HCT116 (cell line): ENCODE results near the gene BMF. TPM values are rescaled to one million over a fixed set of nuclear protein-coding genes. Genes with fewer than 3 reads are reported as not detected.

Experiments
- ATAC-seq: fragments of 200-7000 bp; cut with Tn5 transposase; 2 replicates; pipeline ENCODE4 v1.9.1; 2020; ENCODE audit warnings: mild to moderate bottlenecking, moderate library complexity
- BruUV-seq: library from RNA; stranded (reverse); fragments of 400-500 nt; replicated peaks from 2 replicates; lab custom pipeline; 2021; lab: Mats Ljungman, UMichigan
- CTCF ChIA-PET: fragments of 300-600 bp; sonication (Branson Sonifier 250); formaldehyde crosslinking; loops from one replicate; lab custom pipeline; 2021; ENCODE audit warnings: antibody characterized with exemption; lab: Charles Lee
- POLR2A ChIA-PET: fragments of 300-600, 350-600 bp; sonication (Branson Sonifier 250); formaldehyde crosslinking; loops from one replicate; lab custom pipeline; 2021; ENCODE audit warnings: antibody characterized with exemption; lab: Charles Lee
- RAD21 ChIA-PET, 2 experiments: fragments of 300-600 bp; sonication (Branson Sonifier 250); formaldehyde crosslinking; loops; one replicate each; lab custom pipeline; 2023; ENCODE audit warnings: low total read pairs in 2 of 2; ENCODE audit not compliant: uncharacterized antibody in 2 of 2, unreplicated experiment in 2 of 2, low non-redundant PET in 1 of 2; lab: Charles Lee
- DNase-seq: peaks from one replicate; pipeline ENCODE4 v3.0.0-alpha.2; 2010; ENCODE audit warnings: low read depth, low spot score
- H2AFZ ChIP-seq: fragments of 200-600 bp; shearing (Covaris generic), sonication (generic); 2 replicates; pipeline ENCODE4 v1.6.1; 2017; ENCODE audit warnings: low read depth, mixed run types, mixed read lengths, antibody characterized with exemption, low read length; ENCODE audit not compliant: poor library complexity, severe bottlenecking
- H3K27ac ChIP-seq: 2 replicates; pipeline ENCODE4 v1.5.1; 2012; ENCODE audit warnings: low read depth, low read length
- H3K27me3 ChIP-seq: fragments of 200-600 bp; sonication (generic); 2 replicates; pipeline ENCODE4 v1.6.1; 2016; ENCODE audit warnings: mixed run types, low read length, mixed read lengths; ENCODE audit not compliant: insufficient read depth
- H3K36me3 ChIP-seq, 2 experiments: fragments of 200-500 bp in 1 of 2; fragments of 200-600 bp in 1 of 2; sonication (Bioruptor generic) in 1 of 2; sonication (generic) in 1 of 2; 2 replicates each; pipeline versions ENCODE4 v1.5.1 to v1.6.1; 2014 to 2016; ENCODE audit warnings: low read length in 2 of 2, inconsistent platforms in 1 of 2, mixed read lengths in 1 of 2, mixed run types in 1 of 2; ENCODE audit not compliant: insufficient read depth in 2 of 2, control insufficient read depth in 1 of 2
- H3K4me1 ChIP-seq, 2 experiments: fragments of 200-600 bp in 1 of 2; sonication (generic) in 1 of 2; 2 replicates each; pipeline versions ENCODE4 v1.5.1 to v1.6.1; 2012 to 2017; ENCODE audit warnings: low read length in 2 of 2, inconsistent platforms in 1 of 2, mild to moderate bottlenecking in 1 of 2, mixed read lengths in 1 of 2, mixed run types in 1 of 2, moderate library complexity in 1 of 2; ENCODE audit not compliant: insufficient read depth in 2 of 2, control insufficient read depth in 1 of 2
- H3K4me2 ChIP-seq: fragments of 200-600 bp; sonication (generic); 2 replicates; pipeline ENCODE4 v1.6.1; 2017; ENCODE audit warnings: mixed run types, low read length, mixed read lengths
- H3K4me3 ChIP-seq, 2 experiments: fragments of 200-600 bp in 1 of 2; sonication (generic) in 1 of 2; replicated peaks in 1 of 2; 2 replicates each; pipeline ENCODE4 v1.5.1; 2011 to 2016; ENCODE audit warnings: low read length in 2 of 2, control low read depth in 1 of 2, low read depth in 1 of 2, mild to moderate bottlenecking in 1 of 2, mixed read lengths in 1 of 2, mixed run types in 1 of 2
- H3K79me2 ChIP-seq: fragments of 200-600 bp; sonication (generic); 2 replicates; pipeline ENCODE4 v1.6.1; 2017; ENCODE audit warnings: mild to moderate bottlenecking, mixed run types, low read length, moderate library complexity, mixed read lengths; ENCODE audit not compliant: insufficient read depth
- H3K9ac ChIP-seq: fragments of 200-600 bp; sonication (generic); 2 replicates; pipeline ENCODE4 v1.6.1; 2016; ENCODE audit warnings: low read length, mixed read lengths
- H3K9me2 ChIP-seq: fragments of 200-600 bp; sonication (generic), shearing (Covaris generic); 2 replicates; pipeline ENCODE4 v1.6.1; 2017; ENCODE audit warnings: mixed run types, mild to moderate bottlenecking, moderate library complexity; ENCODE audit not compliant: insufficient read depth
- H3K9me3 ChIP-seq, 2 experiments: fragments of 200-500 bp in 1 of 2; fragments of 200-600 bp in 1 of 2; sonication (Bioruptor generic) in 1 of 2; sonication (generic) in 1 of 2; 2 replicates each; pipeline ENCODE4 v1.6.1; 2014 to 2017; ENCODE audit warnings: low read length in 2 of 2, mixed read lengths in 2 of 2, inconsistent platforms in 1 of 2, low read depth in 1 of 2, mild to moderate bottlenecking in 1 of 2, mixed run types in 1 of 2, moderate library complexity in 1 of 2; ENCODE audit not compliant: control insufficient read depth in 1 of 2, insufficient read depth in 1 of 2
- H4K20me1 ChIP-seq: fragments of 200-600 bp; sonication (generic), shearing (Covaris generic); 2 replicates; pipeline ENCODE4 v1.6.1; 2017; ENCODE audit warnings: mixed run types, mild to moderate bottlenecking, moderate library complexity; ENCODE audit not compliant: insufficient read depth
- CBX3 ChIP-seq: IDR thresholded peaks from 2 replicates; pipeline ENCODE4 v1.6.1; 2012; ENCODE audit warnings: low read depth
- CTCF ChIP-seq, 3 experiments: fragments of 200-600 bp in 1 of 3; sonication (generic) in 1 of 3; IDR thresholded peaks in 2 of 3; conservative IDR thresholded peaks in 1 of 3; 2 replicates each; pipeline ENCODE4 v1.5.1; 2012 to 2017; ENCODE audit warnings: low read depth in 2 of 3, low read length in 2 of 3, antibody characterized with exemption in 1 of 3, borderline replicate concordance in 1 of 3, control low read depth in 1 of 3, mild to moderate bottlenecking in 1 of 3, mixed read lengths in 1 of 3, mixed run types in 1 of 3, moderate library complexity in 1 of 3; ENCODE audit not compliant: insufficient read depth in 1 of 3
- EGR1 ChIP-seq: IDR thresholded peaks from 2 replicates; pipeline ENCODE4 v1.6.1; 2012; ENCODE audit warnings: low read depth
- ELF1 ChIP-seq: IDR thresholded peaks from 2 replicates; pipeline ENCODE4 v1.6.1; 2012; ENCODE audit warnings: low read depth, borderline replicate concordance
- EZH2 ChIP-seq: fragments of 200-600 bp; sonication (generic); IDR thresholded peaks from 2 replicates; pipeline ENCODE4 v1.6.1; 2017; ENCODE audit warnings: antibody characterized with exemption, mixed run types
- FOSL1 ChIP-seq: IDR thresholded peaks from 2 replicates; pipeline ENCODE4 v1.6.1; 2012; ENCODE audit warnings: low read depth
- POLR2A ChIP-seq: IDR thresholded peaks from 2 replicates; pipeline ENCODE4 v1.7.0; 2011; ENCODE audit warnings: borderline replicate concordance; ENCODE audit not compliant: insufficient read depth, insufficient read length; ENCODE audit errors: extremely low read depth
- POLR2AphosphoS5 ChIP-seq: IDR thresholded peaks from 2 replicates; pipeline ENCODE4 v1.6.1; 2011; ENCODE audit warnings: mild to moderate bottlenecking, low read depth, low read length, moderate library complexity
- RAD21 ChIP-seq: IDR thresholded peaks from 2 replicates; pipeline ENCODE4 v1.6.1; 2012; ENCODE audit warnings: low read depth, mild to moderate bottlenecking
- REST ChIP-seq: IDR thresholded peaks from 2 replicates; pipeline ENCODE4 v1.6.1; 2012; ENCODE audit warnings: low read depth
- SIN3A ChIP-seq: IDR thresholded peaks from 2 replicates; pipeline ENCODE4 v1.6.1; 2012; ENCODE audit warnings: low read depth
- SP1 ChIP-seq: IDR thresholded peaks from 2 replicates; pipeline ENCODE4 v1.6.1; 2012; ENCODE audit warnings: low read depth
- SRF ChIP-seq: IDR thresholded peaks from 2 replicates; pipeline ENCODE4 v1.6.1; 2012; ENCODE audit warnings: low read depth
- TCF7L2 ChIP-seq: IDR thresholded peaks from 2 replicates; pipeline ENCODE4 v1.7.0; 2011; ENCODE audit warnings: borderline replicate concordance, inconsistent platforms; ENCODE audit not compliant: insufficient read depth, insufficient read length; ENCODE audit errors: extremely low read depth
- YY1 ChIP-seq: IDR thresholded peaks from 2 replicates; pipeline ENCODE4 v1.6.1; 2011; ENCODE audit warnings: low read length, low read depth, moderate library complexity, mild to moderate bottlenecking; ENCODE audit not compliant: insufficient replicate concordance; ENCODE audit errors: extremely low read depth
- ZFX ChIP-seq: fragments of 450-650 bp; IDR thresholded peaks from 2 replicates; pipeline ENCODE4 v1.6.1; 2017
- intact Hi-C: fragments of 100-400 bp; cut with micrococcal nuclease; formaldehyde crosslinking; loops from 2 replicates; pipeline ENCODE4 v1.10.0; 2022
- total RNA-seq: library from RNA; stranded (reverse); gene quantifications from one replicate; pipeline ENCODE4 v1.2.1, GENCODE V29; 2021; ENCODE audit not compliant: unreplicated experiment
- TF ChIP-seq, protein P1 (sequence below): IDR thresholded peaks from 2 replicates; pipeline ENCODE4 v1.6.1; 2012
- TF ChIP-seq, protein P2 (sequence below): IDR thresholded peaks from 2 replicates; pipeline ENCODE4 v1.6.1; 2011; ENCODE audit warnings: mild to moderate bottlenecking, low read length, moderate library complexity; ENCODE audit not compliant: insufficient replicate concordance; ENCODE audit errors: extremely low read depth

The BMF gene
- total RNA-seq, 1 experiment from 2014 or later = 1.0 TPM

GRCh38 chr15:40038638-40039543 lies 69.8 kb downstream of the BMF start, which contains the start of gene SRP14:
Gene SRP14, minus strand, starts transcription at chr15:40039181. Its CDS starts 65 bp downstream, at chr15:40039116.
- DNase-seq (peak; percentile 79), ATAC-seq (peak; percentile 96)
- ChIA-PET RAD21 (no interaction called here), POLR2A (interaction anchor here (0.6 kb wide), 1 partner anchor 11 kb away, joined by 3 read pairs; no protein-coding TSS in a partner anchor), CTCF (interaction anchor here (1.2 to 1.9 kb wide), 2 partner anchors 7 to 236 kb away, joined by 5 to 6 read pairs; no protein-coding TSS in a partner anchor)
- Histone ChIP-seq H3K27me3 (no peaks in the 10 kb centered on the region), H3K9me3 (no peaks in the 10 kb centered on the region), H3K9me2 (no peaks in the 10 kb centered on the region), H3K4me1 (peaks cover 7 to 16% of the 10 kb centered on the region in 2 experiments; a peak in 3 of 4 replicates), H4K20me1 (no peaks in the 10 kb centered on the region), H2AFZ (peak within 1 kb of the TSS; percentile 84), H3K4me3 (peak within 1 kb of the TSS; percentile 78 to 96), H3K4me2 (peak within 1 kb of the TSS; percentile 85), H3K27ac (peak within 1 kb of the TSS; percentile 80), H3K79me2 (peaks cover 37% of the 10 kb centered on the region), H3K9ac (peak within 1 kb of the TSS; percentile 85), H3K36me3 (peaks cover 27 to 29% of the 10 kb centered on the region in 2 experiments)
- BruUV-seq = TSS peak; percentile 46
- intact Hi-C loops = no loop called here
- TF ChIP-seq, protein P1, sequence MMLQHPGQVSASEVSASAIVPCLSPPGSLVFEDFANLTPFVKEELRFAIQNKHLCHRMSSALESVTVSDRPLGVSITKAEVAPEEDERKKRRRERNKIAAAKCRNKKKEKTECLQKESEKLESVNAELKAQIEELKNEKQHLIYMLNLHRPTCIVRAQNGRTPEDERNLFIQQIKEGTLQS = no peak
- TF ChIP-seq EZH2 (no peak), ZFX (peak; percentile 97), EGR1 (no peak), YY1 (no peak), CTCF (IDR thresholded peaks at IDR 0.05 in 2 of 3, conservative IDR thresholded peaks at IDR 0.05 in 1 of 3; ENCODE audit: borderline replicate concordance in 1 of 3, insufficient read depth in 1 of 3, low read depth in 2 of 3, low read length in 2 of 3) (no peak), SIN3A (peak; percentile 85; the same call in 1 of the 2 replicates), TCF7L2 (no peak), POLR2AphosphoS5 (peak; percentile 92), SRF (no peak), POLR2A (peak; percentile 91), RAD21 (peak; percentile 18), CBX3 (no peak), ELF1 (peak; percentile 34; the same call in 1 of the 2 replicates), SP1 (peak; percentile 54), REST (no peak), FOSL1 (no peak)
- TF ChIP-seq, protein P2, sequence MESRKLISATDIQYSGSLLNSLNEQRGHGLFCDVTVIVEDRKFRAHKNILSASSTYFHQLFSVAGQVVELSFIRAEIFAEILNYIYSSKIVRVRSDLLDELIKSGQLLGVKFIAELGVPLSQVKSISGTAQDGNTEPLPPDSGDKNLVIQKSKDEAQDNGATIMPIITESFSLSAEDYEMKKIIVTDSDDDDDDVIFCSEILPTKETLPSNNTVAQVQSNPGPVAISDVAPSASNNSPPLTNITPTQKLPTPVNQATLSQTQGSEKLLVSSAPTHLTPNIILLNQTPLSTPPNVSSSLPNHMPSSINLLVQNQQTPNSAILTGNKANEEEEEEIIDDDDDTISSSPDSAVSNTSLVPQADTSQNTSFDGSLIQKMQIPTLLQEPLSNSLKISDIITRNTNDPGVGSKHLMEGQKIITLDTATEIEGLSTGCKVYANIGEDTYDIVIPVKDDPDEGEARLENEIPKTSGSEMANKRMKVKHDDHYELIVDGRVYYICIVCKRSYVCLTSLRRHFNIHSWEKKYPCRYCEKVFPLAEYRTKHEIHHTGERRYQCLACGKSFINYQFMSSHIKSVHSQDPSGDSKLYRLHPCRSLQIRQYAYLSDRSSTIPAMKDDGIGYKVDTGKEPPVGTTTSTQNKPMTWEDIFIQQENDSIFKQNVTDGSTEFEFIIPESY = peak; percentile 14
